HCT116 (cell line): ENCODE data around the gene TRIOBP. TPM values are rescaled to one million over a fixed set of nuclear protein-coding genes. Genes with fewer than 3 reads are reported as not detected.
A peak's percentile ranks its signal among the peaks of the same experiment; 100 is the strongest.

ENCODE experiments used
- ATAC-seq: fragments of 200-7000 bp; cut with Tn5 transposase; 2 replicates; pipeline ENCODE4 v1.9.1; 2020; ENCODE audit warnings: mild to moderate bottlenecking, moderate library complexity
- BruUV-seq: library from RNA; stranded (reverse); fragments of 400-500 nt; replicated peaks from 2 replicates; lab custom pipeline; 2021; lab: Mats Ljungman, UMichigan
- CTCF ChIA-PET: fragments of 300-600 bp; sonication (Branson Sonifier 250); formaldehyde crosslinking; loops from one replicate; lab custom pipeline; 2021; ENCODE audit warnings: antibody characterized with exemption; lab: Charles Lee
- POLR2A ChIA-PET: fragments of 300-600, 350-600 bp; sonication (Branson Sonifier 250); formaldehyde crosslinking; loops from one replicate; lab custom pipeline; 2021; ENCODE audit warnings: antibody characterized with exemption; lab: Charles Lee
- RAD21 ChIA-PET, 2 experiments: fragments of 300-600 bp; sonication (Branson Sonifier 250); formaldehyde crosslinking; loops; one replicate each; lab custom pipeline; 2023; ENCODE audit warnings: low total read pairs in 2 of 2; ENCODE audit not compliant: uncharacterized antibody in 2 of 2, unreplicated experiment in 2 of 2, low non-redundant PET in 1 of 2; lab: Charles Lee
- DNase-seq: peaks from one replicate; pipeline ENCODE4 v3.0.0-alpha.2; 2010; ENCODE audit warnings: low read depth, low spot score
- H2AFZ ChIP-seq: fragments of 200-600 bp; shearing (Covaris generic), sonication (generic); 2 replicates; pipeline ENCODE4 v1.6.1; 2017; ENCODE audit warnings: low read depth, mixed run types, mixed read lengths, antibody characterized with exemption, low read length; ENCODE audit not compliant: poor library complexity, severe bottlenecking
- H3K27ac ChIP-seq: 2 replicates; pipeline ENCODE4 v1.5.1; 2012; ENCODE audit warnings: low read depth, low read length
- H3K27me3 ChIP-seq: fragments of 200-600 bp; sonication (generic); 2 replicates; pipeline ENCODE4 v1.6.1; 2016; ENCODE audit warnings: mixed run types, low read length, mixed read lengths; ENCODE audit not compliant: insufficient read depth
- H3K36me3 ChIP-seq, 2 experiments: fragments of 200-500 bp in 1 of 2; fragments of 200-600 bp in 1 of 2; sonication (Bioruptor generic) in 1 of 2; sonication (generic) in 1 of 2; 2 replicates each; pipeline versions ENCODE4 v1.5.1 to v1.6.1; 2014 to 2016; ENCODE audit warnings: low read length in 2 of 2, inconsistent platforms in 1 of 2, mixed read lengths in 1 of 2, mixed run types in 1 of 2; ENCODE audit not compliant: insufficient read depth in 2 of 2, control insufficient read depth in 1 of 2
- H3K4me1 ChIP-seq, 2 experiments: fragments of 200-600 bp in 1 of 2; sonication (generic) in 1 of 2; 2 replicates each; pipeline versions ENCODE4 v1.5.1 to v1.6.1; 2012 to 2017; ENCODE audit warnings: low read length in 2 of 2, inconsistent platforms in 1 of 2, mild to moderate bottlenecking in 1 of 2, mixed read lengths in 1 of 2, mixed run types in 1 of 2, moderate library complexity in 1 of 2; ENCODE audit not compliant: insufficient read depth in 2 of 2, control insufficient read depth in 1 of 2
- H3K4me2 ChIP-seq: fragments of 200-600 bp; sonication (generic); 2 replicates; pipeline ENCODE4 v1.6.1; 2017; ENCODE audit warnings: mixed run types, low read length, mixed read lengths
- H3K4me3 ChIP-seq, 2 experiments: fragments of 200-600 bp in 1 of 2; sonication (generic) in 1 of 2; replicated peaks in 1 of 2; 2 replicates each; pipeline ENCODE4 v1.5.1; 2011 to 2016; ENCODE audit warnings: low read length in 2 of 2, control low read depth in 1 of 2, low read depth in 1 of 2, mild to moderate bottlenecking in 1 of 2, mixed read lengths in 1 of 2, mixed run types in 1 of 2
- H3K79me2 ChIP-seq: fragments of 200-600 bp; sonication (generic); 2 replicates; pipeline ENCODE4 v1.6.1; 2017; ENCODE audit warnings: mild to moderate bottlenecking, mixed run types, low read length, moderate library complexity, mixed read lengths; ENCODE audit not compliant: insufficient read depth
- H3K9ac ChIP-seq: fragments of 200-600 bp; sonication (generic); 2 replicates; pipeline ENCODE4 v1.6.1; 2016; ENCODE audit warnings: low read length, mixed read lengths
- H3K9me2 ChIP-seq: fragments of 200-600 bp; sonication (generic), shearing (Covaris generic); 2 replicates; pipeline ENCODE4 v1.6.1; 2017; ENCODE audit warnings: mixed run types, mild to moderate bottlenecking, moderate library complexity; ENCODE audit not compliant: insufficient read depth
- H3K9me3 ChIP-seq, 2 experiments: fragments of 200-500 bp in 1 of 2; fragments of 200-600 bp in 1 of 2; sonication (Bioruptor generic) in 1 of 2; sonication (generic) in 1 of 2; 2 replicates each; pipeline ENCODE4 v1.6.1; 2014 to 2017; ENCODE audit warnings: low read length in 2 of 2, mixed read lengths in 2 of 2, inconsistent platforms in 1 of 2, low read depth in 1 of 2, mild to moderate bottlenecking in 1 of 2, mixed run types in 1 of 2, moderate library complexity in 1 of 2; ENCODE audit not compliant: control insufficient read depth in 1 of 2, insufficient read depth in 1 of 2
- H4K20me1 ChIP-seq: fragments of 200-600 bp; sonication (generic), shearing (Covaris generic); 2 replicates; pipeline ENCODE4 v1.6.1; 2017; ENCODE audit warnings: mixed run types, mild to moderate bottlenecking, moderate library complexity; ENCODE audit not compliant: insufficient read depth
- CTCF ChIP-seq, 3 experiments: fragments of 200-600 bp in 1 of 3; sonication (generic) in 1 of 3; IDR thresholded peaks in 2 of 3; conservative IDR thresholded peaks in 1 of 3; 2 replicates each; pipeline ENCODE4 v1.5.1; 2012 to 2017; ENCODE audit warnings: low read depth in 2 of 3, low read length in 2 of 3, antibody characterized with exemption in 1 of 3, borderline replicate concordance in 1 of 3, control low read depth in 1 of 3, mild to moderate bottlenecking in 1 of 3, mixed read lengths in 1 of 3, mixed run types in 1 of 3, moderate library complexity in 1 of 3; ENCODE audit not compliant: insufficient read depth in 1 of 3
- EGR1 ChIP-seq: IDR thresholded peaks from 2 replicates; pipeline ENCODE4 v1.6.1; 2012; ENCODE audit warnings: low read depth
- EZH2 ChIP-seq: fragments of 200-600 bp; sonication (generic); IDR thresholded peaks from 2 replicates; pipeline ENCODE4 v1.6.1; 2017; ENCODE audit warnings: antibody characterized with exemption, mixed run types
- EZH2phosphoT487 ChIP-seq: fragments of 200-600 bp; IDR thresholded peaks from 2 replicates; pipeline ENCODE4 v1.6.1; 2018; ENCODE audit warnings: antibody characterized with exemption, borderline replicate concordance
- FOSL1 ChIP-seq: IDR thresholded peaks from 2 replicates; pipeline ENCODE4 v1.6.1; 2012; ENCODE audit warnings: low read depth
- POLR2AphosphoS5 ChIP-seq: IDR thresholded peaks from 2 replicates; pipeline ENCODE4 v1.6.1; 2011; ENCODE audit warnings: mild to moderate bottlenecking, low read depth, low read length, moderate library complexity
- SP1 ChIP-seq: IDR thresholded peaks from 2 replicates; pipeline ENCODE4 v1.6.1; 2012; ENCODE audit warnings: low read depth
- TCF7L2 ChIP-seq: IDR thresholded peaks from 2 replicates; pipeline ENCODE4 v1.7.0; 2011; ENCODE audit warnings: borderline replicate concordance, inconsistent platforms; ENCODE audit not compliant: insufficient read depth, insufficient read length; ENCODE audit errors: extremely low read depth
- ZFX ChIP-seq: fragments of 450-650 bp; IDR thresholded peaks from 2 replicates; pipeline ENCODE4 v1.6.1; 2017
- ZNF274 ChIP-seq: fragments of 200-500 bp; sonication (Bioruptor generic); IDR thresholded peaks from 2 replicates; pipeline ENCODE4 v1.6.1; 2014; ENCODE audit warnings: mild to moderate bottlenecking, low read depth, low read length, inconsistent platforms
- intact Hi-C: fragments of 100-400 bp; cut with micrococcal nuclease; formaldehyde crosslinking; loops from 2 replicates; pipeline ENCODE4 v1.10.0; 2022
- total RNA-seq: library from RNA; stranded (reverse); gene quantifications from one replicate; pipeline ENCODE4 v1.2.1, GENCODE V29; 2021; ENCODE audit not compliant: unreplicated experiment
- TF ChIP-seq, protein P1 (sequence below): IDR thresholded peaks from 2 replicates; pipeline ENCODE4 v1.6.1; 2012; ENCODE audit warnings: low read depth

The TRIOBP gene
- total RNA-seq, 1 experiment from 2014 or later, result 244 TPM

DNA sequence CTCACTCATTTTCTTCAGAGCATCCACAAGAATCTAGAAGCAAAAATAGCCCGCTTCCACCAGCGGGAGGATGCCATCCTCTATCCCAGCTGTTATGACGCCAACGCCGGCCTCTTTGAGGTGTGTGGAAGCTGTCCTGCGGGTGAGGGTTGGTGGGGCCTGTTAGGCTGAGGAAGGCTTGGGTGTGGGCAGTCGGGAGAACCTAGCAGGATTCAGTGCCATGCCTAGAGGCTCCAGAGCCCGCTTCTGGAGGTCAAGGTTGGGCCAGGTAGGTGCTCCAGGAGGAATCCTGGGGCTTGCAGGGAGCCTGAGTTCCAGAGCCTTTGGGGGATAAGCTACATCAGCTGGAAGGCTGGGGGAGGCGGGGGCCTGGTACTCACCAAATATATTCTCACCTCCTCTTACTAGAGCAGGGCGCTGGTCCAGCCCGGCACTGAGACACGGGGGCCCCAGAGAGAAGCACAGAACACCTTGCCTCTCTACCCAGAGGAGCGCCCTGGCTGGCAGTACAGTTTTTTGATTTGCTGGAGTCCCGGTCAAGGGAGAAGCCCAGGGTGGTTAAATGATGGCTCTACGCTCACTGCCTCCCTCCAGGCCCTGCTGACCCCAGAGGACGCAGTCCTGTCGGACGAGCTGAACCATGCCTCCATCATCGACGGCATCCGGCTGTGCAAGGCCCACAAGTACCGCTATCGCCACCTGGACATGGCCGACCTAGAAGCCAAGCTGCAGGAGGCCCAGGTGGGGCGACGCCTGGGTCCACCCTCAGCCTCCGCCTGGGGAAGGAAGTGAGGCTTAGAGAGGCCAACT, 116.2 kb downstream of the TRIOBP start:
- peaks cover 6 to 22% of the 10 kb centered on the region in 2 experiments; a peak in 3 of 4 replicates for H3K4me1 ChIP-seq
- intact Hi-C loops, result no loop called here
- H3K9me2 ChIP-seq, result no peaks in the 10 kb centered on the region
- POLR2A ChIA-PET, result interaction anchor here (1.3 kb wide), 1 partner anchor 147 kb away, joined by 5 read pairs; no protein-coding TSS in a partner anchor
- H3K79me2 ChIP-seq, result peaks cover 27% of the 10 kb centered on the region; the same call in 1 of the 2 replicates
- TF ChIP-seq ZFX, result no peak
- no peak for DNase-seq
- no peaks in the 10 kb centered on the region for H4K20me1 ChIP-seq
- H3K9me3 ChIP-seq, result no peaks in the 10 kb centered on the region
- RAD21 ChIA-PET, result no interaction called here
- no peak for ATAC-seq
- H3K27ac ChIP-seq, result peak overlapping the region; percentile 4; the same call in 1 of the 2 replicates
- H2AFZ ChIP-seq, result no peak overlapping the region
- H3K27me3 ChIP-seq, result no peaks in the 10 kb centered on the region
- CTCF ChIA-PET, result no interaction called here
- BruUV-seq, result no TSS peak
- H3K36me3 ChIP-seq, result peaks cover 5 to 15% of the 10 kb centered on the region in 2 experiments; a peak in 3 of 4 replicates
- H3K4me3 ChIP-seq, result no peak overlapping the region
- no peak overlapping the region for H3K4me2 ChIP-seq
- H3K9ac ChIP-seq, result no peak overlapping the region

DNA sequence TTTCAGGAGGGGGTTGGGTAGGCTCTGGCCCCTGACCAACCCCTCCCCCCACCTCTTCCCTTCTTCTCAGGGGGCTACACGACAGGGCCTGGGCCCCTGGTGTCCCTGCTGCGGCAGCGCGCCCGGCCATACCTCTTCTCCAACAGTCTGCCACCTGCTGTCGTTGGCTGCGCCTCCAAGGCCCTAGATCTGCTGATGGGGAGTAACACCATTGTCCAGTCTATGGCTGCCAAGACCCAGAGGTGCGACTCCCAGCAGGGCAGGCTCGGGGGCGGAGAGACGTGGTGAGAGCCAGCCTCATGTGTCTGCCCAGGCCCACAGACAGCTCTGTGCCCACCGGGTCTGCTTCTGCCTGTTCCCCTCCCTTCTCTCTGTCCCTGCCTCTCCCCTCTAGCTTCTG, 118.7 kb downstream of the TRIOBP start:
- H3K9me2 ChIP-seq, result no peaks in the 10 kb centered on the region
- H3K9me3 ChIP-seq, result no peaks in the 10 kb centered on the region
- intact Hi-C loops, result no loop called here
- POLR2A ChIA-PET, result interaction anchor here (1.2 kb wide), 1 partner anchor 8 kb away, joined by 4 read pairs; the partner anchor contains the start of gene GCAT
- H2AFZ ChIP-seq, result no peak overlapping the region
- H3K4me2 ChIP-seq, result no peak overlapping the region
- TF ChIP-seq CTCF (IDR thresholded peaks at IDR 0.05 in 2 of 3, conservative IDR thresholded peaks at IDR 0.05 in 1 of 3; ENCODE audit: borderline replicate concordance in 1 of 3, insufficient read depth in 1 of 3, low read depth in 2 of 3, low read length in 2 of 3) (no peak), SP1 (no peak), EZH2 (no peak), EGR1 (no peak), FOSL1 (no peak), EZH2phosphoT487 (no peak), TCF7L2 (no peak), POLR2AphosphoS5 (no peak), ZNF274 (no peak)
- TF ChIP-seq, protein P1, sequence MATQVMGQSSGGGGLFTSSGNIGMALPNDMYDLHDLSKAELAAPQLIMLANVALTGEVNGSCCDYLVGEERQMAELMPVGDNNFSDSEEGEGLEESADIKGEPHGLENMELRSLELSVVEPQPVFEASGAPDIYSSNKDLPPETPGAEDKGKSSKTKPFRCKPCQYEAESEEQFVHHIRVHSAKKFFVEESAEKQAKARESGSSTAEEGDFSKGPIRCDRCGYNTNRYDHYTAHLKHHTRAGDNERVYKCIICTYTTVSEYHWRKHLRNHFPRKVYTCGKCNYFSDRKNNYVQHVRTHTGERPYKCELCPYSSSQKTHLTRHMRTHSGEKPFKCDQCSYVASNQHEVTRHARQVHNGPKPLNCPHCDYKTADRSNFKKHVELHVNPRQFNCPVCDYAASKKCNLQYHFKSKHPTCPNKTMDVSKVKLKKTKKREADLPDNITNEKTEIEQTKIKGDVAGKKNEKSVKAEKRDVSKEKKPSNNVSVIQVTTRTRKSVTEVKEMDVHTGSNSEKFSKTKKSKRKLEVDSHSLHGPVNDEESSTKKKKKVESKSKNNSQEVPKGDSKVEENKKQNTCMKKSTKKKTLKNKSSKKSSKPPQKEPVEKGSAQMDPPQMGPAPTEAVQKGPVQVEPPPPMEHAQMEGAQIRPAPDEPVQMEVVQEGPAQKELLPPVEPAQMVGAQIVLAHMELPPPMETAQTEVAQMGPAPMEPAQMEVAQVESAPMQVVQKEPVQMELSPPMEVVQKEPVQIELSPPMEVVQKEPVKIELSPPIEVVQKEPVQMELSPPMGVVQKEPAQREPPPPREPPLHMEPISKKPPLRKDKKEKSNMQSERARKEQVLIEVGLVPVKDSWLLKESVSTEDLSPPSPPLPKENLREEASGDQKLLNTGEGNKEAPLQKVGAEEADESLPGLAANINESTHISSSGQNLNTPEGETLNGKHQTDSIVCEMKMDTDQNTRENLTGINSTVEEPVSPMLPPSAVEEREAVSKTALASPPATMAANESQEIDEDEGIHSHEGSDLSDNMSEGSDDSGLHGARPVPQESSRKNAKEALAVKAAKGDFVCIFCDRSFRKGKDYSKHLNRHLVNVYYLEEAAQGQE, result no peak
- no peak for DNase-seq
- CTCF ChIA-PET, result interaction anchor here (4.8 kb wide), 1 partner anchor 47 kb away, joined by 33 read pairs; no protein-coding TSS in a partner anchor
- H3K4me1 ChIP-seq, result peaks cover 4 to 9% of the 10 kb centered on the region in 2 experiments; a peak in 3 of 4 replicates
- no peak for ATAC-seq
- peaks cover 5 to 15% of the 10 kb centered on the region in 2 experiments; a peak in 3 of 4 replicates for H3K36me3 ChIP-seq
- no peak overlapping the region for H3K27ac ChIP-seq
- RAD21 ChIA-PET, result no interaction called here
- H3K9ac ChIP-seq, result no peak overlapping the region
- no peaks in the 10 kb centered on the region for H3K27me3 ChIP-seq
- BruUV-seq, result no TSS peak
- no peak overlapping the region for H3K4me3 ChIP-seq
- H3K79me2 ChIP-seq, result peaks cover 7% of the 10 kb centered on the region; the same call in 1 of the 2 replicates
- no peaks in the 10 kb centered on the region for H4K20me1 ChIP-seq
